Measurements from ENCODE around the gene TAF4.
A peak's percentile ranks its signal among the peaks of the same experiment; 100 is the strongest.
"Not testable (repeated sequence)": the region's sequence is repeated elsewhere in the genome, so short reads cannot be mapped to it uniquely, and the experiment has no call there.

TAF4 gene, protein sequence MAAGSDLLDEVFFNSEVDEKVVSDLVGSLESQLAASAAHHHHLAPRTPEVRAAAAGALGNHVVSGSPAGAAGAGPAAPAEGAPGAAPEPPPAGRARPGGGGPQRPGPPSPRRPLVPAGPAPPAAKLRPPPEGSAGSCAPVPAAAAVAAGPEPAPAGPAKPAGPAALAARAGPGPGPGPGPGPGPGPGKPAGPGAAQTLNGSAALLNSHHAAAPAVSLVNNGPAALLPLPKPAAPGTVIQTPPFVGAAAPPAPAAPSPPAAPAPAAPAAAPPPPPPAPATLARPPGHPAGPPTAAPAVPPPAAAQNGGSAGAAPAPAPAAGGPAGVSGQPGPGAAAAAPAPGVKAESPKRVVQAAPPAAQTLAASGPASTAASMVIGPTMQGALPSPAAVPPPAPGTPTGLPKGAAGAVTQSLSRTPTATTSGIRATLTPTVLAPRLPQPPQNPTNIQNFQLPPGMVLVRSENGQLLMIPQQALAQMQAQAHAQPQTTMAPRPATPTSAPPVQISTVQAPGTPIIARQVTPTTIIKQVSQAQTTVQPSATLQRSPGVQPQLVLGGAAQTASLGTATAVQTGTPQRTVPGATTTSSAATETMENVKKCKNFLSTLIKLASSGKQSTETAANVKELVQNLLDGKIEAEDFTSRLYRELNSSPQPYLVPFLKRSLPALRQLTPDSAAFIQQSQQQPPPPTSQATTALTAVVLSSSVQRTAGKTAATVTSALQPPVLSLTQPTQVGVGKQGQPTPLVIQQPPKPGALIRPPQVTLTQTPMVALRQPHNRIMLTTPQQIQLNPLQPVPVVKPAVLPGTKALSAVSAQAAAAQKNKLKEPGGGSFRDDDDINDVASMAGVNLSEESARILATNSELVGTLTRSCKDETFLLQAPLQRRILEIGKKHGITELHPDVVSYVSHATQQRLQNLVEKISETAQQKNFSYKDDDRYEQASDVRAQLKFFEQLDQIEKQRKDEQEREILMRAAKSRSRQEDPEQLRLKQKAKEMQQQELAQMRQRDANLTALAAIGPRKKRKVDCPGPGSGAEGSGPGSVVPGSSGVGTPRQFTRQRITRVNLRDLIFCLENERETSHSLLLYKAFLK

GRCh38 chr20:62065674-62066338, at the start of gene TAF4:
TAF4 (minus strand) TSS chr20:62065881; CDS start chr20:62065810, 71 bp downstream.
- DNase-seq, result peak; percentile 75

DNA sequence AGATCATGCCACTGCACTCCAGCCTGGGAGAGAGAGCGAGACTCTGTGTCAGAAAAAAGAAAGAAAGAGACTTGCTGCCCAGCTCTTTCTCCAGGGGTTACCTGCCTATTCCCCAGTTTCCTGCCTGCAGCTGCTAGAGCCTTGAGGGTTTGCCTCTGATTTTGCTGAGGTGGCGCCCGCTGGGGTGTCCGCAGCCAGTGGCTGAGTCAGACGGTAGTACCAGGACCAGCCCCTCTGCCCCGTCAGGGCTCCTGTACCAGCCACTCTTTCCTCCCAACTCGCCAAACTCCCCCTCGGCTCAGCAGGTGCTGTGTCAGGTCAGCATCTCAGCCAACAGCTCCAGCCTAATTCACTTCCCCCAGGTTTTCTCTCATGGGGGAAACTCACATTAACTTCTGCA, 49.2 kb upstream of the TAF4 start:
- DNase-seq, result no peak

DNA sequence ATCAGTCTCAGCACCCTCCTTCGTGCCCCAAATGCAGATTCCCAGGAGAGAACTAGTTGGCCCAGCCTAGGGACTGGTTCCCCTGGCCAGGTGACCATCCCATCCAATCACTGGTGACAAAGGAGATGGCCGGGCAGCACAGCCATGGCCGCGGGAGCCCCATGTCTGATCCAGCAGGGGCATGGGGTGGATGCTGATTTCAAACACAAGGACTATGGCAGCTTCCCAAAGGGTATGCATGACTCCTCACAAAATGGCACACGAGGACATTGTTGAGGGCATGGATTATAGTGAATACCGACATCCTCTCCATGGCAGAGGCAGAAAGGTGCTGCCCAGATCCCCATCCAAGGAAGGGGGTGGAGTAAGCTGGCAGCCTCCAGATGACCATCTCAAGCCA, 46.7 kb upstream of the TAF4 start:
- DNase-seq, result no peak

DNA sequence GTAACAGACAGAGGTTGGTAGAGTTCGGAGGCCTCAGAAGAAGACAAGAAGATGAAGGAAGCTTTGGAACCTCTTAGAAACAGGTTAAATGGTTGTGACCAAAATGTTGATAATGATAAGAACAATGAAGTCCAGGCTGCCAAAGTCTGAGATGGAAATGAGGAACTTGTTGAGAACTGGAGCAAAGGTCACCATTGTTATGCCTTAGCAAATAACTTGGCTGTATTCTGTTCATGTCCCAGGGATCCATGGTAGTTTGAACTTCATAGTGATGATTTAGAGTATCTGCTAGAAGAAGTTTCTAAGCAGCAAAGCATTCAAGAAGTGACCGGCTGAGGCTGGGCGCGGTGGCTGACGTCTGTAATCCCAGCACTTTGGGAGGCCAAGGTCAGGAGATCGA, 45.5 kb upstream of the TAF4 start:
- DNase-seq, result no peak

- no peak for DNase-seq
These were observed 39.9 kb upstream of the TAF4 start for GRCh38 chr20:62105592-62105991.

DNA sequence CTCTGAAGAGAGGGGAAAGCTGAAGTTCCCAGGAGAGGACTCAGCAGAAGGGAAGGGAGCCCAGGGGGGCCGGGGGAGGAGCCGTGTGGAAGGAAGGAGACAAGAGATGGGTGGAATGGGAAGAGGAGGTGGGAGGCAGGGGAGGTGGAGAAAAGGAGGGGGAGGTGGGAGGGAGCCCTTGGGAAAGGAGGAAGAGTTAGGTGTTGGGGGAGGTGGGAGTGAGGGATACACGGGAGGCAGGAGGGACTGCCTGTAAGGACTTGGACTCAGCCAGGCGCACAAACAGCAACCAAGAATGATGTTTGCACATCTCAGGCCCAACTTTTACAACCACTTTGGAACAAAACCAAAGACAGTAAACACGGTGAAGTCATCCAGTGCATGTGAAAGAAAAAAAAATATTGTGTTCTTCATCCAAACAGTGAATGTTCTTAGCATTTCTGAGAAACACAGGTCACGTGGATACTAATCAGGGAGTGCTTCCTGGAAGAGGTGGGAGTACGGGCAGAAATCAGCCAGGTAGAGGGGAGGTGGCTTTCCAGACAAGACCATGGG, 39.2 kb upstream of the TAF4 start:
- no peak for DNase-seq

DNA sequence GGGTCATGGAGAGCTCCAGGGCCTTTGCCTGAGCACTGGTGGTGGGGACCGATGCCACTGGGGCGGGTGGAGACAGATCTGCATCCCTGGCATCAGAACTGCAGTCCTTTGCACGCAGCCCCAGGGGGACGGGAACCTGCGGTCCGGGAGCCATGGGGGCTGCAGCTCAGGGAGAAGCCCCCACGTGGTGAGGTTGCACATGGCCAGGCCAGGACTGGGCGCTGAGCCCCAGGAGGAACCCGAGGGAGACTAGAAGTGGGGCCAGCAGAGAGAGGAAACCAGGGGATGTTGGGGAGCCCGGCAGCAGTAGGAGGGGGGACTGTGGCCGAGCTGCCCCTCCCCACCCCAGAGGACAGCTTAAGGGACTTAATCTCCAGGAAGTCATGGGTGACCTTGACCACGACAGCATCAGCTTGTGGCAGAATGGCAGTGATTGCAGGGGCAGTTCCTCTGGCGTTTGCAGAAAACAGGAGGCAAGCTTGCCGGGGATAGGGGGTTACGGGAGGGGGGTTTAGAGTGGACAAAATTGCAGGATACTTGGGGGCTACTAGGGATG, 38.6 kb upstream of the TAF4 start:
- no peak for DNase-seq

DNA sequence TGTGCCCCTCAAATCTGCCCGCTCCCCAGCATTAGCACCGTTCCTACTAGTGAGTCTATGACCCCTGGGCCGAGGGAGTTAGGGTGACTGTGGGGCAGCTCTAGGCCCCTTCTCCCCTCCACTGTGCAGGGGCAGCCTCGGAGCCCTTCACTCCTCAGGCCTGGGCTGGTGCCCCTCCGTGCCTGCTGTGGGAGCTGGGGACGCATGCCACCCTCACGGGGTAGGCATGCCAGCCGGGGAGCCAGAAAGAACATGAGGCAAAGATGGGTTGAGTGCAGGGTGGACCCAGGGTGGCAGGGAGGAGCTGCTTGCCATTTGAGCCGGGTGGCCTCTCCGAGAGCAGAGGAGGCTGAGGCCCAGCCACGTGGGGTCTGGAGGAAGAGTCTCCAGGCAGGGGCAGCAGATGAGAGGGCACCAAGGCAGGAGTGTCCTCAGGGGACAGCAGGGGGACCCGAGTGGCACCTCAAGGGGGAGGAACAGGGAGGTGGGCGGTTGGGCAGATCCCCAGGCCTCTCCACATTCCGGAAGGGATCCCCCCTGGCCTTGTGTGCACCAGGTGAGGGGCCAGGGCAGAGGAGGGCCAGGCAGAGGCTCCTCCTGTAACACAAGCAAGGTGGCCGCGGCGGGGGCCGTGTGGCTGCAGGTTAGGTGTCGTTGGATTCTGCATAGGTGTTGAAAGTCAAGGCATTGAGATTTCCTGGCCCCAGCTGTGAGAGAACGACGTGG, 38.0 kb upstream of the TAF4 start:
- DNase-seq, result no peak

GRCh38 chr20:62101078-62101477, 35.4 kb upstream of the TAF4 start:
- DNase-seq, result no peak

DNA sequence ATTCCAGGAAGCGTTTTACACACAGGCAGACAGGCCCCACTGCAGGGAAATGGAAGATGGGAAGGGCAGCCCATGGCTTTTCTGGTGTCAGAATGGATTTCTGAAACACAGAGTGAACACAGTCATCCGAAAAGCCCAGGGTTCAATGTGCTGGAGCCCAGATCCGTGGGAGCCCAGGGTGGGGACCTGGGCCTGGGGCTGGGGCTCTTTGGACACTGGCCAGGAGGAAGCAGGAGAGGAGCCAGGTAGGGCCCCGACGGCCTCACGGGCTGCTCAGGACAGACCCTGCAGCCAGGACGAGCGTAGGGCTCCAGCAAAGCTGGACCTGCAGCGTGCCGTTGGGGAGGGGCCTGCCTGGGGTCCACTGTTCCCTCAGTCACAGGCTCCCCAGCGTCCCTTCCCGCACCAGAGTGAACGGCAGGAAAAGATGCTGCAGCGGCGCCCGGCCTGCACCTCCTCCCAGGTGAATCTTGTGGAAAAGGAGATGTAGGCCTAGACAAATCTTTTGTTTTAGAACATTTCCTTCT, 32.3 kb upstream of the TAF4 start:
- DNase-seq, result no peak

DNA sequence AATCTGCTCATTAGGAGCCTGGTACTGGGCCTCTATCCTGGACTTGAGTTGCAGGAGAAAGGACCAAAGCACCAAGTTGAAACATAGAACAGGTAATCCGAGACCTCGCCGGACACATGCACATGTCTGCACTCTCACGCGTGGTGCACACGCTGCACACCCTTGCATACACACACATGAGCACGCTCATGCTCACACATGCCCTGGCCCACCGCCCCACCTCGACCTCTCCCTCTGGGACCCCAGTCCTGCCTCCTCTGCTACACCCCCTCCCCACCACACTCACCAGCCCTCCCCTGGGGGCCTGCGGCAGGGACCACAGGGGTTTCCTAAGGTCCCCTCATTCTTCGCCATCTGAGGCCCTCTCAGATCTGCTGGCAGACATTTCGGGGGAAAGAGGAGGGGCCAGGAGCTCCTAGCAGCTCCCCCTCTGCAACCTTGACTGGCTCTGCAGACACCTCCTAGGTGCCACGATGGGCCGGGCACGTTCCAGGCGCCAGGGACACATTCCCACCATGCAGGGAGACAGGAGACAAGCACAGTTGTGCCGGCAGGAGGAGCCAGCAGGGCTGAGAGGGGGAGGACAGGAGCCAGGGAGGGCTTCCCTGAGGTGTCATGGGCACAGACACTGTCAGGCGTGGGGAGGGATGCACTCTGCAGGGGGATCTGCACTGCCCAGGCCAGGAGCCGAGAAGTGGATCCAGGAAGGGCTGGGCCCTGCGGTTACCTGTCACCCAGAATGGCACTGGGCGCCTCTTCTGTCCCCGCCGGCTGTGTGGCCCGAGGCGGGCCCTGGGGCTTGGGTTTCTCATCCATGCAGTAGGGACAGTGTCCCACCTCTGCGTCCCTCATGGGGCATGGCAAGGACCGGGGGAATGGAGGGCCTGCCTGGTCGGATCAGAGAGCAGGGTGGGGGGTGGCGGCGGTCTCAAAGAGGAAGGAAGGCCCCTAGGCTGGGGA, 31.0 kb upstream of the TAF4 start:
- no peak for DNase-seq

DNA sequence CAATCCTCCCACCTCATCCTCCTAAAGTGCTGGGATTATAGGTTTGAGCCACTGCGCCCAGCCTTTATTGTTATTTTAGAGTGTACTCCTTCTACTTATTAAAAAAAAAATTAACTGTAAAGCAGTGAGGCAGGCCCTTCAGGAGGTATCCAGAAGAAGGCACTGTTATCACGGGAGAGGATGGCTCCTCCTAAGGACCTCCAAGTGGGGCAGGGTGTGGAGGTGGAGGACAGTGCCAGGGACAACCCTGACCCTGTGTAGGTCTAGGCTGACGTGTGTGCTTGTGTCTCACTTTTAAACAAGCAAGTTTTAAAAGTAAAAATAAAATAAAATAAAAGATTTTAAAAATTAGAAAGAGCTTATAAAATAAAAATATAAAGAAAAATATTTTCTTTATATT, 23.7 kb upstream of the TAF4 start:
- DNase-seq, result no peak

DNA sequence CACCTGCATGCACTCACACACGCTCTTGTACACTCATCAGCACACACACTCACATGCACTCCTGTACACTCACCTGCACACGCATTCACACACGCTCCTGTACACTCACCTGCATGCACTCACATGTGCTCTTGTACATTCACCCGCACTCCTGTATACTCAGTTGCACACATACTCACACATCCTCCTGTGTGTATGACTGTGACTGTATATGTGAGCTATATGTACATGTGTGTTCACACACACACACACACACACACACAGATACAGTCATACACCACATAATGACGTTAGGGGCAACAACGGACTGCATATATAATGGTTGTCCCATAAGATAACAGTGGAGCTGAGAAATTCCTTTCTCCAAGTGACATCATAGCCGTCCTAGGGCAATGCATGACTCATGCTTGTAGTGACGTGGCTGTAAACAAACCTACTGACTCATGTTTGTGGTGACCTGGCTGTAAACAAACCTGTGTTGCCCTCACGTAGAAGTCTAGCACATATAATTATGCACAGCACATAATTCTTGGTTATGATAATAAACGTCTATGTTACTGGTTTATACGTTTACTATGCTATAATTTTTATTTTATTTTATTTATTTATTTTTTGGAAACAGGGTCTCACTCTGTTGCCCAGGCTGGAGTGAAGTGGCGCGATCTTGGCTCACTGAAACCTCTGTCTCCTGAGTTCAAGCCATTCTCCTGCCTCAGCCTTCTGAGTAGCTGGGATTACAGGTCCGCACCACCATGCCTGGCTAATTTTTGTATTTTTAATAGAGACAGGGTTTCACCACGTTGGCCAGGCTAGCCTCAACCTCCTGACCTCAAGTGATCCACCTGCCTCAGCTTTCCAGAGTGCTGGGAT, 22.8 kb upstream of the TAF4 start:
- peak; percentile 66 for DNase-seq

- DNase-seq, result no peak
These were observed 22.0 kb upstream of the TAF4 start for GRCh38 chr20:62087632-62088031.

- no peak for DNase-seq
These were observed 21.5 kb upstream of the TAF4 start for GRCh38 chr20:62087227-62087626.

- no peak for DNase-seq
These were observed 19.5 kb upstream of the TAF4 start for GRCh38 chr20:62085206-62085605.

- not testable (repeated sequence) for DNase-seq
These were observed 18.5 kb upstream of the TAF4 start for GRCh38 chr20:62084224-62084623.

DNA sequence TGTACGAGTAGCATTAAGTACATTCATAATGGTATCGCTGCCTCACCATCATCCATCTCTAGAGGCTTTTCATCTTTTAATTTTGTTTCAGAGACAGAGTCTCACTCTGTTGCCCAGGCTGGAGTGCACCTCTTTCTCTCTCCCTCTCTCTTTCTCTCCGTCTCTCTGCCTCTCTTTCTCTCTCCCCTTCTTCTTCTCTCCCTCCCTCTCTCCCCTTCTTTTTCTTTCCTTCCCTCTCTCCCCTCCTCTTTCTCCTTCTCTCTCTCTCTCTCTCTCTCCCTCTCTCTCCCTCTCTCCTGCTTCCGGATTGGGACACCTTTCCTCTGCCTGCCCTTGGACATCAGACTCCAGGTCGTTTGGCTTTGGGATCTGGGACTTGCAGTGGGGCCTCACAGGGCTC, 17.6 kb upstream of the TAF4 start:
- no peak for DNase-seq

All from inflammatory macrophage treated with lipopolysaccharide for 4 hours (primary cell).